Esophagus (tissue), 2 donors: ENCODE data around the gene RETREG1. TPM values are rescaled to one million over a fixed set of nuclear protein-coding genes. Genes with fewer than 3 reads are reported as not detected.

Experiments
- H3K27ac ChIP-seq, 2 donors: one replicate each; pipeline ENCODE4 v1.5.1; 2013; ENCODE audit warnings: low read depth in 2 of 2, mild to moderate bottlenecking in 2 of 2, inconsistent platforms in 1 of 2, low read length in 1 of 2, moderate library complexity in 1 of 2
- H3K27me3 ChIP-seq, 2 donors: one replicate each; pipeline ENCODE4 v1.6.1; 2013; ENCODE audit warnings: low read length in 2 of 2, control low read depth in 1 of 2, mild to moderate bottlenecking in 1 of 2; ENCODE audit not compliant: insufficient read depth in 2 of 2, control insufficient read depth in 1 of 2
- H3K36me3 ChIP-seq, 2 donors: one replicate each; pipeline ENCODE4 v1.6.1; 2013; ENCODE audit warnings: low read length in 1 of 2; ENCODE audit not compliant: control insufficient read depth in 2 of 2, insufficient read depth in 2 of 2
- H3K4me1 ChIP-seq, 2 donors: one replicate each; pipeline ENCODE4 v1.6.1; 2013; ENCODE audit warnings: low read length in 1 of 2; ENCODE audit not compliant: control insufficient read depth in 2 of 2, insufficient read depth in 2 of 2
- H3K4me3 ChIP-seq, 2 donors: one replicate each; pipeline ENCODE4 v1.5.1; 2013; ENCODE audit warnings: low read length in 2 of 2, mild to moderate bottlenecking in 2 of 2, low read depth in 1 of 2, moderate library complexity in 1 of 2
- H3K9me3 ChIP-seq, 2 donors: one replicate each; pipeline ENCODE4 v1.6.1; 2013; ENCODE audit warnings: mild to moderate bottlenecking in 2 of 2, low read depth in 1 of 2, low read length in 1 of 2, moderate library complexity in 1 of 2; ENCODE audit not compliant: control insufficient read depth in 2 of 2, insufficient read depth in 1 of 2
- WGBS, 2 donors: extraction: QIAGEN DNeasy Blood & Tissue Kit; methylation state at CpG; one replicate each; pipeline ENCODE4 v1.1.7; 2013; 5-methylcytosine and 5-hydroxymethylcytosine counted together
- polyA plus RNA-seq, 2 donors: library from polyadenylated mRNA; stranded (reverse); fragments of 200-250 nt; gene quantifications; one replicate each; pipeline ENCODE4 v1.2.3, GENCODE V29; 2013
- donor health status: healthy with polysubstance abuse.
- donor health status: Bipolar disorder and iron deficiency.

The RETREG1 gene
- polyA plus RNA-seq, 2 donors, result 1.0 TPM

- 82 to 86% methylated on average over 5 of the region's 5 CpGs for WGBS, 2 donors
- no peak overlapping the region for H3K4me3 ChIP-seq
These were observed 52.4 kb downstream of the RETREG1 start for GRCh38 chr5:16564248-16564867.

GRCh38 chr5:16563686-16564085, 53.1 kb downstream of the RETREG1 start:
- no peaks in the 10 kb centered on the region for H3K4me1 ChIP-seq
- no peaks in the 10 kb centered on the region for H3K9me3 ChIP-seq
- H3K36me3 ChIP-seq, result no peaks in the 10 kb centered on the region
- H3K27me3 ChIP-seq, result no peaks in the 10 kb centered on the region
- H3K4me3 ChIP-seq, result no peak overlapping the region
- no peak overlapping the region for H3K27ac ChIP-seq

More at GRCh38 chr5:16564248-16564867, 52.4 kb downstream of the RETREG1 start:
- no peak overlapping the region for H3K27ac ChIP-seq
- no peaks in the 10 kb centered on the region for H3K9me3 ChIP-seq
- no peaks in the 10 kb centered on the region for H3K27me3 ChIP-seq
- no peaks in the 10 kb centered on the region for H3K4me1 ChIP-seq
- H3K36me3 ChIP-seq, result no peaks in the 10 kb centered on the region

- H3K4me1 ChIP-seq, result no peaks in the 10 kb centered on the region
- H3K9me3 ChIP-seq, result no peaks in the 10 kb centered on the region
- H3K27me3 ChIP-seq, result no peaks in the 10 kb centered on the region
- no peak overlapping the region for H3K27ac ChIP-seq
- WGBS, 2 donors, result 82 to 87% methylated on average over 3 of the region's 3 CpGs
- no peak overlapping the region for H3K4me3 ChIP-seq
- no peaks in the 10 kb centered on the region for H3K36me3 ChIP-seq
These were observed 55.1 kb downstream of the RETREG1 start for GRCh38 chr5:16561660-16562059.

GRCh38 chr5:16559702-16560101, 57.1 kb downstream of the RETREG1 start:
- Histone ChIP-seq H3K9me3 (no peaks in the 10 kb centered on the region), H3K36me3 (no peaks in the 10 kb centered on the region), H3K4me3 (no peak overlapping the region), H3K4me1 (no peaks in the 10 kb centered on the region), H3K27me3 (no peaks in the 10 kb centered on the region), H3K27ac (no peak overlapping the region)
- 85 to 96% methylated on average over 1 of the region's 1 CpG for WGBS, 2 donors

- no peaks in the 10 kb centered on the region for H3K36me3 ChIP-seq
- 85 to 88% methylated on average over 5 of the region's 5 CpGs for WGBS, 2 donors
- no peaks in the 10 kb centered on the region for H3K9me3 ChIP-seq
- no peaks in the 10 kb centered on the region for H3K27me3 ChIP-seq
- no peak overlapping the region for H3K4me3 ChIP-seq
- H3K27ac ChIP-seq, result no peak overlapping the region
- no peaks in the 10 kb centered on the region for H3K4me1 ChIP-seq
These were observed 57.7 kb downstream of the RETREG1 start for GRCh38 chr5:16558984-16559629.

- 90 to 94% methylated on average over 4 of the region's 4 CpGs for WGBS, 2 donors
These were observed 59.3 kb downstream of the RETREG1 start for GRCh38 chr5:16557477-16557876.

GRCh38 chr5:16554110-16554509, 62.7 kb downstream of the RETREG1 start:
- H3K9me3 ChIP-seq, result no peaks in the 10 kb centered on the region
- no peak overlapping the region for H3K27ac ChIP-seq
- no peaks in the 10 kb centered on the region for H3K36me3 ChIP-seq
- no peaks in the 10 kb centered on the region for H3K4me1 ChIP-seq
- H3K27me3 ChIP-seq, result no peaks in the 10 kb centered on the region
- H3K4me3 ChIP-seq, result no peak overlapping the region
- WGBS, 2 donors, result 85 to 91% methylated on average over 8 of the region's 8 CpGs

More at GRCh38 chr5:16557477-16557876, 59.3 kb downstream of the RETREG1 start:
- H3K9me3 ChIP-seq, result no peaks in the 10 kb centered on the region
- no peaks in the 10 kb centered on the region for H3K4me1 ChIP-seq
- no peaks in the 10 kb centered on the region for H3K27me3 ChIP-seq
- H3K27ac ChIP-seq, result no peak overlapping the region
- no peak overlapping the region for H3K4me3 ChIP-seq
- H3K36me3 ChIP-seq, result no peaks in the 10 kb centered on the region

GRCh38 chr5:16552666-16553343, 64.0 kb downstream of the RETREG1 start:
- no peak overlapping the region for H3K4me3 ChIP-seq
- H3K36me3 ChIP-seq, result no peaks in the 10 kb centered on the region
- 35 to 38% methylated on average over 7 of the region's 7 CpGs for WGBS, 2 donors
- no peaks in the 10 kb centered on the region for H3K27me3 ChIP-seq
- no peak overlapping the region for H3K27ac ChIP-seq
- no peaks in the 10 kb centered on the region for H3K4me1 ChIP-seq
- H3K9me3 ChIP-seq, result no peaks in the 10 kb centered on the region

- Histone ChIP-seq H3K36me3 (no peaks in the 10 kb centered on the region), H3K27ac (no peak overlapping the region), H3K9me3 (no peaks in the 10 kb centered on the region), H3K4me1 (no peaks in the 10 kb centered on the region), H3K27me3 (no peaks in the 10 kb centered on the region), H3K4me3 (no peak overlapping the region)
- WGBS, 2 donors, result 84 to 92% methylated on average over 2 of the region's 2 CpGs
These were observed 65.2 kb downstream of the RETREG1 start for GRCh38 chr5:16551628-16552027.
